Stimulated activated CD4-positive, alpha-beta T cell treated with anti-CD3 and anti-CD28 coated beads, Interleukin-15, amount 100 ng/mL, for 1 hour (primary cell): ENCODE data around the gene KIAA2012.

Experiments
- DNase-seq, 2 donors: peaks; one replicate each; pipeline ENCODE4 v3.0.0-alpha.2; 2020; ENCODE audit warnings: low read depth in 1 of 2, low spot score in 1 of 2

Gene KIAA2012

GRCh38 chr2:202147775-202148174 lies 74.7 kb downstream of the KIAA2012 start:
- no peak for DNase-seq

DNA sequence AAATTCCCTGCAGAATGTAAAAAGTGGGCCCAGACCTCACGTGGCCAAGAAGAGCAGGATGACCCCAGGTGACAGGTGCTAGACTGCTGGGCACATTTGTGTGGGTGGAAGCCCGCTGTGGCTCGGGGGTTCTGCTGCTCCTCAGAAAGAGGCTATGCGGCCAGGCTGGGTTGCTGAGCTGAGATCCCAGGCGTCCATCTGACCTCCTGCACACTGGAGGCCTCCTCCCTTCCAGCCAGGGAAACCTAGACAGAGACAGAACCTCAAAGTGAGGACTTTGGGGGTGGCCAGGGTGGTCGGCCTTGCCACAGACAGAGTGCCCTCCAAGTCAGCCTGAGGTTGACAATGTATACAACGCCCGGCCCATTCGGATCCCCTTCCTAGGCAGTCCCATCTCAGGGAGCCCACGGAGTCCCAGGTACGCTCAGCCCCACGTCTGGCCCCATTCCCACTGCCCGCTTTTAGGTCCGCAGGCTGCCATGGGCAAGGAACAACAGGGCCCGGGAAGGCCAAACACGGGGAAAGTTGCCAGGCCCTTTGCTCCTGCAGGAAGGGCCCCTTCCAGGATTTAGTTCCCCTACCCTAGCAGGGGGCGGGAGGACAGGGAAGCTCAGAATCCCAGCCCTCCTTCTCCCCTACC lies 75.6 kb downstream of the KIAA2012 start:
- no peak for DNase-seq

DNA sequence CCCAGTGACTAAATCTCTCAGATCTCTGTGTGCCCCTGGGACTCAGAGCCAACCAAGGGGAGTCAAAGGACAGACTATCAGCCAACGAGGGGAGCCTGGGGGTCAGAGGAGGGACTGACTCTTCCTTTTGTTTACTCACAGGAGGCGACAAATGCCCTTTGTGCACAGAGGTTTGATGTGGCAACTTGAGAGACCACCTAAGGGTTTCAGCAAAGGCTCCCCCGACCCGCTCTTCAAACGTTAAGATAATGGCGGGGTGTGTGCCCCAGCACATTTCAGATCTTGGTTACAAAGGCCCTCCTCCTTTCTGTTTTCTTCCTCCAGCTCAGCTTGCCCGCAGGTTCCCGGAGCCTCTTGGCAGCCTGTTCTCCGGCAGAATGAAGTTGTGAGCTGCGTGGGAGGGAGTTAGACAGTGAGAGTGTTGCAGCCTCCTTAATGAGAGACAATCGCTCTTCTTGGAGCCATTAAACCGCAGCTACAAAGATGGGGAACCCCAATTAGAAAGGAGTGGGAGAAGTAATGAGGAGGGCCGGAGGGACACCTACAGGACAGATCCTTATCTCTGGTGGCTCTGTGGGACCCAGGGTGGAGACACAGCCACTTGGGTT lies 76.2 kb downstream of the KIAA2012 start:
- DNase-seq = no peak

DNA sequence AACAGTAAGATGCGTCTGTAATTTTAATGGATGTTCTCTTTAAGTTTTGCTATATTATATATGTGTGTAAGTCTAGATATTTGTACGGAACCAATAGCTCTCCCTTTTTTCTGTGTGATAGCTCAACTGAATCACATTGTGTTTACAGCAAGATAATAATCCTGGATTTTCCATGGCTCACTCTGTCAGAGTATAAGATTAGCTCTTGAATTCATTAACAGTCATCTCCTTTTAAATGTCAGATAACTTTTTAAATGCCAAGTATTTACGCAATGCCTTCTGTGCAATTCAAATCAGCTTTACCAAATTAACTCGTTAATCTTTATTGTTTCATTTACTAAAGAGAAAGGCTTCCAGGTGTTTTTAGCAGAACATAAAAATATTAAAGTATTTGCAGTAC lies 76.9 kb downstream of the KIAA2012 start:
- no peak for DNase-seq

GRCh38 chr2:202152104-202152715 lies 79.2 kb downstream of the KIAA2012 start:
- no peak for DNase-seq

DNA sequence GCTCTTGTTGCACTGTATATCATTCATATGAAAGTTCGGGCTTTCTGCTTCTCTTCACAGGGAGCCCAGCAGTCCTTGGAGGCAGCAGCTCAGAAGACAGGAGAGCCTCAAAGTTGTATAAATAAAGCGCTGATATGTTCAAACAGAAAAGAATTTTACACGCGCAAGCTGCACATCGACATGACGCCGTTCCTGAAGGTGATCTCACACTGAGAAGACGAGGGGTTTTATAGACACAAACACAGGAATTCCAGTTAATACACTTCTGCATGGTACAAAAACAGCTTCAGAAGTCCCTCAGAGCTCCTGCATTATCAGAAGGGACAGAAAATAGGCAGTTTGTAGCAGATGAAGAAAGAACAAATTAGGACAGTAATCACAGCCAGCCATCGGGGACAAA lies 81.6 kb downstream of the KIAA2012 start:
- DNase-seq = no peak

GRCh38 chr2:202157211-202157990 lies 84.3 kb downstream of the KIAA2012 start:
- DNase-seq = no peak

DNA sequence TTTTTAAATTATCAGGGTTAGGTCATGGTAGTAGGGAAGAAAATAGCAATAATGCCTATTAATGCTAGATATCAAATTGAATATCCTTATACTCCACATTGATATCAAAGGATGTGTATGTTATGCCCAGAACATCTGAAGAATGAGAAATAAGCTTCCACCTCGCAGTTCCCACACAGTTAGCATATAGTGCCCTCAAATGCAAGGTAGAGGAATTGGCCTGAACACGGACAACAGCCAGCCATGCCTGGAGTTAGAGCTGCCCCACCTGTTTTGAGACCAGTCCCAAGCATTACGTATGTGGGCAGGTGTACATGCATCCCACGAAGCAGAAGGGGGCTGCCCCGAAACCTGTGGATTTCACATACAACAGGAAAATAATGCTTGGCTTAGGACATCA lies 85.7 kb downstream of the KIAA2012 start:
- no peak for DNase-seq

DNA sequence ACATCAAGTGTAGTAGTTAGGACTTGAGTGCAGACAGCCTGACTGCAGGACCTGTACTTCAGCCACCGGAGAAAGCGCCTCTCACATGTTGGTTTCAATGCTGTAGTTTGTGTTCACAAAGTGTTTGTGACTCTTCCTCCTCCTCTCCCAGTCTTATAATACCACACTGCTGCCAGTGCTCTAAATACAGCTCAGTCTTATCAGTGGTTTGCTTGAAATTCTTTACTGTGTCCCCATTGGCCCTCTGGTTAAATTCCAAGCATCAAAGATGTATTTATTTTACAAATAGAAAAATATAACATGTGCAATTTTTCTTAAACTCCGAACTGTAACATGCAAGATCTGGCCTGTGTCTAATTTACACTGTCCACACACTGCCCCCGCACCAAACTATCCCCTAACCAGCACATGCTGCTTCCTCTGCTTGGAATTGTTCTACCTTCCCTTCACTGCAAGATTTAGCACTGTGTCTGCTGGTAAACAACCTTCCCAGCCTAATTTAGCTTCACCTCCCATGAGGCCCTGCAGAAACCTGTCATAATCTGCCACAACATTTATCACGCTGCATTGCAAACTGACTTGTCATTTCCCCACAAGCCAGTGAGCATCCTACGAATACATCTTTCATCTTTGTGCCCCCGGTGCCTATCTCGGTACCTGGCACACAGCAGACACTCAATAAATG lies 88.2 kb downstream of the KIAA2012 start:
- no peak for DNase-seq

GRCh38 chr2:202164411-202164810 lies 91.4 kb downstream of the KIAA2012 start:
- no peak for DNase-seq

DNA sequence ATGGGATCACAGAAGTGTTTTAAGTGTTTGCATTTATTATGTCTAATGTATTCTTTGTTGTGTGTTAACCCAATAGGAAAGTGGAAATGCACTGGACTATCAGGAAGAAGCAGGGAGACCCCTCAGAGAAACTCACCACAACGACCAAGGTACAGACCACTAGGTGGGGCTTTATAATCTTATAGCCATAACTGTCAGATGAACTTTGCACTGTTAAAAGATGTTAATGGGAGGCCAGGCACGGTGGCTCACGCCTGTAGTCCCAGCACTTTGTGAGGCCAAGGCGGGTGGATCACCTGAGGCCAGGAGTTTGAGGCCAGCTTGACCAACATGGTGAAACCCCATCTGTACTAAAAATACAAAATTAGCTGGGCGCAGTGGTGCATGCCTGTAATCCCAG lies 92.2 kb downstream of the KIAA2012 start:
- DNase-seq = no peak

- DNase-seq = no peak
Observed at GRCh38 chr2:202165945-202166344, 92.9 kb downstream of the KIAA2012 start.

- no peak for DNase-seq
Observed at GRCh38 chr2:202169131-202169530, 96.1 kb downstream of the KIAA2012 start.

- DNase-seq = no peak
Observed at GRCh38 chr2:202169832-202170424, 96.9 kb downstream of the KIAA2012 start.

- peak in 1 of 2 donors; percentile 1 for DNase-seq
Observed at GRCh38 chr2:202171241-202171825, 98.3 kb downstream of the KIAA2012 start.

DNA sequence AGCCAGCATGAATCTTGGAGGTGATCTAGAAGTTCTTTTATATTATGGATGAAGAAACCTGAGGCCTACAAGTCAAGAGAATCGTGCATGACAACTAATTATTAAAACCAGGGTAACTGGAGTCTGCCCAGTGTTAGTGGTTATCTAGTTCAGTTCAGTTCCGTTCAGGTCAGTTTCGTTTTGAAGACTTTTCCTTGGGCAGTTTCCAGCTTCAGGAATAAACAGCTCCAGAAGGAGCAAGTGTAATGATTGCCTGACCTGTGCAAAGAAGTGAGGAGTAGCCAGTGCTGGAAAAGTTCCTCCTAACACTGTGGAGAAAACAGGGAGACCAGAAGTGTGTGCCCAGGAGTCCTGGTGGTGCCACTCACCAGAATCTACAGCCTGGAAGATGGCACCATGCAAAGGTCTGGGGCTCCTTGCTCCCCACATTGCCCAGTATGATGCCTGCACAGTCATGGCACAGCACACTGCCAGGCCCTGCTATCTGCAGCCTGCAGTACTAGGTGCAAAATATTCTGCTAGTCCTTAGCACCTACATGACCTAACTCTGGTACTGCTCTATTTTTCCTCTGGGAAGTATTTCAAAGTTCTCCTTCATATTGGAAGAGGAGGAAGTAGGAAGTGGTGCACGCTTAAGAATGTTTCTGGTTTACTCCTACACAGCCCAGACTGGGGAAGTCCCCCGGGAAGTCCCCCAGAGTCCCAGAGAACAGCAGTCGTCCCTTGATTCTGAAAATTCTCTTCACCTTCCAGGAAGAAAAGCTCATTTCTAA lies 99.6 kb downstream of the KIAA2012 start:
- DNase-seq = peak in 1 of 2 donors; percentile 5

DNA sequence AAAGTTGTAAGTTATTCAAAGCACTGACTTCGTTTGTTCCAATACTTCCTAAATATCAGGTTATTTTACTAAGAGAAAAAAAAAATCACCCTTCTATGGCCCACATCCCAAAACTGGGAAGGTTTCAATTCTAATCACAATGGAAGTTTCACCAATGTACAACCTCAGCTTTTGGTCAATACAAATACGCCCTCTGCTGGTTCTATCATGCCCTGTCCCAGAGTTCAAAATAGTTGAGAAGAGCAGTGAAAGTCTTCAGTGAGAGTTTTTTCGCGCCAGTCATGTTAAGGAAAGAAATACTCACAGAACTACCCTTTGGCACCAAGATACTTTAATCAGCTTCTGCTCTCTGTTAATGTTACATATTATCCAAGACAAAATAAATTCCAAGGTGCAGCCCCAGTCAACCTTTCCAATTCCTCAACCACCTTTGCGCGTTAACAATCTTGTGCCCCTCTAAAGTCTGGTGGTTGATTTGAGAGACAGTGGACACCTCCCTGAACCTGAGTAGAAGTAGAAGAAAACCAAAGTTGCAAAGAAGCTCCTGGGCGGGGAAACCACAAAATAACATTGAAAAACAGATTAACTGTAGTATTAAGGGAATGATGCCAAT lies 105.4 kb downstream of the KIAA2012 start:
- no peak for DNase-seq

DNA sequence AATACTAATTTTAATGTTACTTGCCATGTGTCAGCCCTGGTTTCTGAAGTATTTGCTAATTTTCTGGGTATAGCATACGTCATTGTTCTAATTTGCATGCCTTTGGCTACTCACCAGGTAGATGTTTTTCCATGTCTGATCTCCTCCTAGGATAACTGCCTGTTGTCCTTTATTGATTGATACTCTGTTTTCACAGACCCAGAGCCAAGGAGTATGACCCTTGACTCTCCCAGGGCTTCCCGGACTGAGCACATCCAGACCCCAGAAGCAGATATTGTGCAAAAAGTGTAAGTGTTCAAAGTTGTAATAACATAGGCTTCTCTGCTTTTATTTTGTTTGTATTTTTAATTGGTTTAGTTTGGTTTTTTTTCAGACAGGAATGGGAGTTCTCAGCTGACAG lies 111.5 kb downstream of the KIAA2012 start:
- DNase-seq = no peak

DNA sequence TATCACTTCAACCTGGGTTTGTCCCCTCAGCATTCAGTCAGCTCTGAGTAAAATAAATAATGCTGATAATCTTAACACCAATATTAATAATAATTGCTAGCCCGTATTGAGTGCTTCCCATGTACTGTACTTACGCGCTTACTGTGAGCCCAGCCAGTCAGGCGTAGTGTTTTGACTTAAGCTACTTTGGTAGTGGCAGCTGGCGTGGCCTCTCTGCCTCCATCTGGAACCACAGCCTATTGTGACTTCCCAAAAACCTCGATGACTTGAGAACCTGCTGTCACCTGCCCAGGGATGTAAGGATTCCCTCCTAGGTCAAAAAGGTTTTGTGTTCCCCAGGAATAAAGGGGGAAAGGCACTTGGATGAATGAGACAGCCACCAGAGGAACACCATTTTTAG lies 112.1 kb downstream of the KIAA2012 start:
- DNase-seq = no peak
